ENCODE results near the gene NHSL2.

DNA sequence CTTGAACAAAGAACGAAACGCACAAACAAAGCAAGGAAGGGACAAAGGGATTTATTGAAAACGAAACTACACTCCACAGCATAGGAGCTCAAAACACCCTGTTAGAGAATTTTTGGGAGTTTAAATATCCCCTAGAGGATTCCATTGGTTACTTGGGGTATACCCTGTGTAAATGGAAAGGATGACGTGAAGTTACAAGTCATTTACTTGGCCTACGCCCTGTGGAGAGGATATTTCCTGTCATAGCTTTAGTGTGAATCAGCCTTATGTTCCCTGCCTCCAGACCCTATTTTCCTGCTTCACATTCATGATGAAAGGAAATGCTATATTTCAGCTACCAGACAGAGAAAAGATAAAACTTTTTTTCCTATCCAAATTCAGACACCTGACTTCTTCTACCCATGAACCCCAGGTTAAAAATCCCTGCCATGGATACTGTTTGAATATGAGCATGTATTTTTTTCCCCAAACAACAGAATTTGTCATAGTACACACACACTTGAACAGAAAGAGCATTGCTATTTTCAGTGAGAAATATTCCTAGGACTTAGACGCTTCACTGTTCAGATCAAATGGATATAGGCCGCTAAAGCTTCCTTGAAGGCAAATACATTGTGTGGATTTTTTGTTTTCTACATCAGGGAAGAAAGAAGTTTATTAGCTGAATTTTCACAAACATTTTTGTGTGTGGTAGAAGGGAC, 291.3 kb downstream of the NHSL2 start:
- TF ChIP-seq, protein P1, sequence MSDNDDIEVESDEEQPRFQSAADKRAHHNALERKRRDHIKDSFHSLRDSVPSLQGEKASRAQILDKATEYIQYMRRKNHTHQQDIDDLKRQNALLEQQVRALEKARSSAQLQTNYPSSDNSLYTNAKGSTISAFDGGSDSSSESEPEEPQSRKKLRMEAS (IDR thresholded peaks at IDR 0.05; ENCODE audit: low read depth) = no peak
- TF ChIP-seq, protein P2, sequence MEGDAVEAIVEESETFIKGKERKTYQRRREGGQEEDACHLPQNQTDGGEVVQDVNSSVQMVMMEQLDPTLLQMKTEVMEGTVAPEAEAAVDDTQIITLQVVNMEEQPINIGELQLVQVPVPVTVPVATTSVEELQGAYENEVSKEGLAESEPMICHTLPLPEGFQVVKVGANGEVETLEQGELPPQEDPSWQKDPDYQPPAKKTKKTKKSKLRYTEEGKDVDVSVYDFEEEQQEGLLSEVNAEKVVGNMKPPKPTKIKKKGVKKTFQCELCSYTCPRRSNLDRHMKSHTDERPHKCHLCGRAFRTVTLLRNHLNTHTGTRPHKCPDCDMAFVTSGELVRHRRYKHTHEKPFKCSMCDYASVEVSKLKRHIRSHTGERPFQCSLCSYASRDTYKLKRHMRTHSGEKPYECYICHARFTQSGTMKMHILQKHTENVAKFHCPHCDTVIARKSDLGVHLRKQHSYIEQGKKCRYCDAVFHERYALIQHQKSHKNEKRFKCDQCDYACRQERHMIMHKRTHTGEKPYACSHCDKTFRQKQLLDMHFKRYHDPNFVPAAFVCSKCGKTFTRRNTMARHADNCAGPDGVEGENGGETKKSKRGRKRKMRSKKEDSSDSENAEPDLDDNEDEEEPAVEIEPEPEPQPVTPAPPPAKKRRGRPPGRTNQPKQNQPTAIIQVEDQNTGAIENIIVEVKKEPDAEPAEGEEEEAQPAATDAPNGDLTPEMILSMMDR (IDR thresholded peaks at IDR 0.05) = no peak
- TF ChIP-seq RAD21 (IDR thresholded peaks at IDR 0.05; ENCODE audit: low read length) = no peak
- no peak for TF ChIP-seq RCOR1 (IDR thresholded peaks at IDR 0.05; ENCODE audit: low read length)
- TF ChIP-seq, protein P3, sequence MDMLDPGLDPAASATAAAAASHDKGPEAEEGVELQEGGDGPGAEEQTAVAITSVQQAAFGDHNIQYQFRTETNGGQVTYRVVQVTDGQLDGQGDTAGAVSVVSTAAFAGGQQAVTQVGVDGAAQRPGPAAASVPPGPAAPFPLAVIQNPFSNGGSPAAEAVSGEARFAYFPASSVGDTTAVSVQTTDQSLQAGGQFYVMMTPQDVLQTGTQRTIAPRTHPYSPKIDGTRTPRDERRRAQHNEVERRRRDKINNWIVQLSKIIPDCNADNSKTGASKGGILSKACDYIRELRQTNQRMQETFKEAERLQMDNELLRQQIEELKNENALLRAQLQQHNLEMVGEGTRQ (IDR thresholded peaks at IDR 0.05; ENCODE audit: borderline replicate concordance, low read depth, low read length) = no peak
- no peak for TF ChIP-seq GATA2 (CRISPR knock-in tag; IDR thresholded peaks at IDR 0.05)
- TF ChIP-seq EP300 (IDR thresholded peaks at IDR 0.05; ENCODE audit: borderline replicate concordance in 1 of 2, low read depth in 1 of 2, low read length in 1 of 2) = no peak
- no peak for TF ChIP-seq ELF1 (IDR thresholded peaks at IDR 0.05)
- no peak for TF ChIP-seq TAF1 (IDR thresholded peaks at IDR 0.05; ENCODE audit: borderline replicate concordance, low read depth, low read length)
- no peak for TF ChIP-seq GABPA (IDR thresholded peaks at IDR 0.05; ENCODE audit: low read depth)
- TF ChIP-seq POLR2AphosphoS5 (IDR thresholded peaks at IDR 0.05; ENCODE audit: low read depth, low read length) = no peak
